ENCODE data around the gene SF3A2.

Gene SF3A2

DNA sequence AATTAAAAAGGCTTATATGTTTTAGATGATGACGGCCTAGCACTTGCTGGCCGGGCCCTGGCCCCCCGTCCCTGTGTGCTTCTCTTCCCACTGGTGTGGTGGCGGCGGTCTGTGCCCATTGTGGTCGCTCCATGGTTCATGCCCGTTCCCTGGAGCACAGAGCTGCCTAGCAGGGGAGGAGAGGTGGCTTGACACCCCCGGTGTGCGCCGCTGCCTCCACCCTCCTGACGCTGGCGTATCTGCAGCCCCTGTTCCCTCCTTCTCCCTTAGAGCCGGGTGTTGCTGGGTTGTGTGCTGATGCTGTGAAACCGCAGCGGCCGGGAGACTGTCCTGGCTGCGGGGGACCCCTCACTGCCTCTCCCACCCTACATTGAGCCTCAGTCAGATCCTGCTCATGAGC lies 43.8 kb upstream of the SF3A2 start:
- no peak overlapping the region for H3K27ac ChIP-seq
- TF ChIP-seq CTCF (IDR thresholded peaks at IDR 0.05) (no peak), ZFX (IDR thresholded peaks at IDR 0.05; ENCODE audit: borderline replicate concordance) (no peak)

GRCh38 chr19:2193807-2194206 lies 42.8 kb upstream of the SF3A2 start:
- TF ChIP-seq ZFX (IDR thresholded peaks at IDR 0.05; ENCODE audit: borderline replicate concordance) (no peak), CTCF (IDR thresholded peaks at IDR 0.05) (no peak)
- H3K27ac ChIP-seq: no peak overlapping the region

GRCh38 chr19:2194513-2195078 lies 42.0 kb upstream of the SF3A2 start:
- H3K27ac ChIP-seq: no peak overlapping the region
- TF ChIP-seq CTCF (IDR thresholded peaks at IDR 0.05) (no peak), ZFX (IDR thresholded peaks at IDR 0.05; ENCODE audit: borderline replicate concordance) (no peak)

GRCh38 chr19:2195361-2195760 lies 41.3 kb upstream of the SF3A2 start:
- H3K27ac ChIP-seq: no peak overlapping the region
- TF ChIP-seq CTCF (IDR thresholded peaks at IDR 0.05) (no peak), ZFX (IDR thresholded peaks at IDR 0.05; ENCODE audit: borderline replicate concordance) (no peak)

DNA sequence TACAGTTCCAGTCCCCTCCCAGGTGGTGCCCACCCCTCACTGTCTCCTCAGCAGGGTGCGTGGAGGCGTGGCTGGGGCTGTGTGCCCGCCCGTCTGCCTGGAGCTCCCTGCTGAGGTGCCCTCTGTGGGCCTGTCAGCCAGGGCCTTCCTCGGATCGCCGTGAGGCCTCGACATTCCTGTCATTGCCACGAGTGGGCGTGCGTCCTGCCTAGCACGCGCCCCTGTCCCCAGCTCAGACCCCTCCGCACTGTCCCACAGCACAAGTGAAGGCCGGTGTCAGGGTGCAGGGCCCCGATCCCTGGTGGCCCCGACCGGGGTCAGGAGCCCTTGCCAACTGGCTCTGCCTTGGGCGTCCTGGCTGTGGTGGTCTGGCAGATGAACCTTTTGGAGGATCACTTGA lies 40.7 kb upstream of the SF3A2 start:
- no peak overlapping the region for H3K27ac ChIP-seq
- TF ChIP-seq ZFX (IDR thresholded peaks at IDR 0.05; ENCODE audit: borderline replicate concordance) (no peak), CTCF (IDR thresholded peaks at IDR 0.05) (no peak)

DNA sequence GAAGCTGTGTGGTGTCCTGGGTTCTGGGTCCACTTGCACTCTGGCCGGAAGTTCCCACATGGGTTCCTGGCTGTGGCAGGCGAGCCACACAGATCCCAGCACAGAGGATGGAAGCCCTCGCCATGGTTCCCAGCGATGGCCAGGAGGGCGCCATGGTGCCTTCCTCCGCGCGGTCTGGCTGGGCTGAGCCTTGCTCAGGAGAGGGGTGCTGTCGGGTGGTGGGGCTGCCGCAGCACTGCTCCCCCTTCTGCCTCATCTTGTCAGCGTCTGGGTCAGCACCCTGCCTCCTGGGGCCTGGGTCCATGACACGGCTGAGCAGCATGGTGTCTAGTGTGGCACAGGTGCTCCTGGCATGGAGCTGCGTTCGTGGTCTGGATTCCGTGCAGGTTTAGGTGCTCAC lies 39.4 kb upstream of the SF3A2 start:
- TF ChIP-seq CTCF (IDR thresholded peaks at IDR 0.05): no peak
- TF ChIP-seq ZFX (IDR thresholded peaks at IDR 0.05; ENCODE audit: borderline replicate concordance): no peak
- H3K27ac ChIP-seq: no peak overlapping the region

- no peak for TF ChIP-seq ZFX (IDR thresholded peaks at IDR 0.05; ENCODE audit: borderline replicate concordance)
- TF ChIP-seq CTCF (IDR thresholded peaks at IDR 0.05): no peak
- no peak overlapping the region for H3K27ac ChIP-seq
Observed at GRCh38 chr19:2198317-2198716, 38.3 kb upstream of the SF3A2 start.
